HG03025 (cell line): ENCODE results near the gene SLC25A22.

Experiments used
- ATAC-seq: cut with Tn5 transposase; IDR thresholded peaks from one replicate; pipeline ENCODE4 v1.9.1; 2021; ENCODE audit warnings: mild to moderate bottlenecking, moderate library complexity; ENCODE audit not compliant: unreplicated experiment, low FRiP score

The SLC25A22 gene

DNA sequence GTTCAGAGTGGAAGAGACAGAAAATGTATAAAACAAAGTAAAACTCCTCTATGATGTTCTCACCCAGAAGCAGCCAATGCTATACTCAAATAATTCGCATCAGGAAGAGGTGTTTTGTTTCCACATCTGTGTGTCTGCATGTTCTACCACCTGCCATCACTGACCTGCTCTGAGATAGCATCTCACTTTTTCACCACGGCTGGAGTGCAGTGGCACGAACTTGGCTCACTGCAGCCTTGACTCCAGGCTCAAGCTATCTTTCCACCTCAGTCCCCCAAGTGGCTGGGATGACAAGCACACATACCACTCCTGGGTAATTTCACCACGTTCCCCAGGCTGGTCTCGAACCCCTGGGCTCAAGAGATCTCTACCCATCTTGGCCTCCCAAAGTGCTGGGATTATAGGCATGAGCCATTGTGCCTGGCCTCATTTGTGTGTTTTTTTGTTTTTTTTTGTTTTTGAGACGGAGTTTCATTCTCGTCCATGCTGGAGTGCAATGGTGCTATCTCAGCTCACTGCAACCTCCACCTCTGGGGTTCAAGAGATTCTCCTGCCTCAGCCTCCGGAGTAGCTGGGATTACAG, 36.5 kb downstream of the SLC25A22 start:
- no peak for ATAC-seq

DNA sequence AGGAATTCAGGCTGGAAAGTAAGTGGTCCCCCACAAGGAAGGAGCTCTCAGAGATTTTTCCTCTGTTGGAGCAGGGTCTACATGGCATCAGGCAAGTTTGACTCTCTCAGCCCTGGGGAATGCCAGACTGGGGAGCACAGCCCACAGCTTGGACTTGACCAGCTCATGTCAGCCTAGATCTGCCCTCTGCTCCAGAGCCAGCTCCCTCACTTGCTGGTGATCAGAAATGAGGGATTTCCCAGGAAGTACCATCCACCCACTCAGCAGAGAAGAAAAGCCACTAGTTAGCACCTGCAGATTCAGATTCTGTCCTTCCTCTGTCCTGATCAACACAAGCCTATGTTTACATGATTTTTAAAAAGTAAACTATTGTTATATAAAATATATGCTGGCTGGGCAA, 37.8 kb downstream of the SLC25A22 start:
- no peak for ATAC-seq

DNA sequence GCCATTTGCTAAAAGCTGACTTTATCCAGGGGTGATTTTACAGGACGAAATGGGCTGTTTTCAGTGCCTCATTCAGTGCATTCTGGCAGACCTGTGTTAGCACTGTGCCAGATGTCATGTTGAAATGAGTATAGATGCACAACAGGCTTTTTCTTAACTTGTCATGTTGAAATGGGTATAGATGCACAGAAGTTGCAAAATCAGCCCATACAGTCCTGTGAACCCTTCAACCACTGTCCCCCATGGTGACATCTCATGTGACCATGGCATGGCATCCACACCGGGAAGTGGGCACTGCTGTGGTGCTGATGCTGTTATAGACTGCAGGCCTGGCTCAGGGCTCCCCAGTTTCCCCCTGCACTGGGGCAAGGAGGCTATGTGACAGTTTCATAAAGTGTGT, 48.4 kb downstream of the SLC25A22 start:
- ATAC-seq: no peak

DNA sequence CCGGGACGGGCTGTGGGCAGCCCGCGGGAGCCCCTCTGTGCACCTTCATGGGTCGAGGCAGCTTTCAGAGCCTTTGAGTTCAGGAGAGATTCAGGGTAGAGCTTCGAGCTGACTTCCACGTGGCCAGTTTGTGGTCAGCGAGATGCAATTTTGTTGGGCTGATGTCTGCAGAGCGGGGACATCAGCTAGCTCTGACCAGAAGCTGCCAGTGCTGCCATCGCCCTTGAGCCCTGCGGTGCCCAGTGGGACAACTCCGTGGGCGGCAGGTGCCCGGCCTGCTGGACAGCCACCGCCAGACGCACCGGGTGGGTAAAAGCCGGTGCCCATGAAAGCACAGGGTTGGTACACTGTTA, 50.1 kb downstream of the SLC25A22 start:
- ATAC-seq: no peak

DNA sequence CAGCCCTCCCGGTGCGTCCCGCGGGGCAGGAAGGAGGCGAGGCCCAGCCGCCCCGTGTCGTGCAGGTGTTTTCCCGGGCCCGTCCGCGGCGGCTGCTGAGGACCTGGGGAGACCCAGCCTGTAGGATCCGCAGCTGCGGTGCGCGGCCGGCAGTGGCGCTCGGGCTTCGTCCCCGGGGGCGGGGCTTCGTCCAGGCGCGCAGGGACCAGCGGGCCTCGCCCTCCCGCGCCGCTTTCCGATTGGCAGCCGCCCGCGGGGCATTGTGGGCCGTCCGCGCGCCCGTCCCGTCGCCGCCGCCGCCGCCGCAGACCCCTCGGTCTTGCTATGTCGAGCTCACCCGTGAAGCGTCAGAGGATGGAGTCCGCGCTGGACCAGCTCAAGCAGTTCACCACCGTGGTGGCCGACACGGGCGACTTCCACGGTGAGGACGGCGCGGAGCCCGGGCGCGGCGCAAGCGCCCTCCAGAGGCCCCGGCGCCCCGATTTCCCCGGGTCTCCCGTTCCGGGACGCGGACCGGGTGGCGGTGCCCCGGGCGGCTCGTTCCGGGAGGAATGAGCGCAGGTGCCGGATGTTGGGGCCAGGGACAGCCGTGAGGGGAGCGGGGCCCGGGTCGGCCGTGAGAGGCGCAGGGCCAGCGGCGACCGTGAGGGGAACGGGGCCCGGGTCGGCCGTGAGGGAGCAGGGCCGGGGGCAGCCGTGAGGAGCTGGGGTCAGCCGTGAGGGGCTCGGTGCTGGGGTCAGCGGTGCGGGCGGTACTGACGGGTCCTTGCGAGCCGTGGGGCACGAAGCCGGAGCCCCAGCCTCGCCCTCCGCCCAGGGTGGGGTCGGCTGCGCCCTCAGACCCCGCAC, 50.7 kb downstream of the SLC25A22 start, which contains the start of gene TALDO1:
TALDO1 (plus strand) TSS at position 307 of the 849 bp plus-strand sequence; CDS start at position 325, 18 bp downstream.
- ATAC-seq: peak; percentile 70

DNA sequence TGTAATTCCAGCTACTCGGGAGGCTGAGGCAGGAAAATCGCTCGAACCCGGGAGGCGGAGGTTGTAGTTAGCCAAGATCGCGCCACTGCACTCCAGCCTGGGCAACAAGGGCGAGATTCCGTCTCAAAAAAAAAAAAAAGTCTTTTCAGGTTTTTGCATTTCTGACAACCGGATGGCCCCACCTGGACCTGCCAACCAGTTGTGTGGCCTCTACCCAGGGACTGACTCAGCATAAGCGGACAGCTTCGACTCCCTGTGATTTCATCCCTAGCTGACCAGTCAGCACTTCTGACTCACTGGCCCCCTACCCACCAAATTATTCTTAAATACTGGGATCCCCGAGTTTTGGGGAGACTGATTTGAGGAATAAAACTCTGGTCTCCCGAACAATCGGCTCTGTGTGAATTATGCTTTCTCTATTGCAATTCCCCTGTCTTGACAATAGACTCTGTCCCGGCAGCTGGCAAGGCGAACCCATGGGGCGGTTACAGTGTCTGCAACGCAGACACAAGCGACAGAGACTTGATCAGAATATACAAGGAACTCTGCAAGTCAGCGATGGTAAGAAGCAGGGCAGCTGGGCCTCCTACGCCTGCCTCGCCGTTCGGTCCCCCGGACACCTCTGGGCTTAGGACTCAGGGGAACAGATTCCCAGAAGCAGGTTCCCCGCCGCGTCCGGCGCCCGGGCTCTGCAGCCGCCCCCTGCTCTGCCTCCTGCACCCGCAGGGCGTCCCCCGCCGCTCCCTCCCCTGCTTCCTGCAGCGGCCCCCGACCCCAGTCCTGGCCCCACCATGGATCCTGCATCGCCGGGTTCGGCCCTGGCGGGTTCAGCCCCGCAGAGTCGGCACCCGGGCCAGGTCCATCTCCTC, 51.6 kb downstream of the SLC25A22 start:
- peak; percentile 21 for ATAC-seq

DNA sequence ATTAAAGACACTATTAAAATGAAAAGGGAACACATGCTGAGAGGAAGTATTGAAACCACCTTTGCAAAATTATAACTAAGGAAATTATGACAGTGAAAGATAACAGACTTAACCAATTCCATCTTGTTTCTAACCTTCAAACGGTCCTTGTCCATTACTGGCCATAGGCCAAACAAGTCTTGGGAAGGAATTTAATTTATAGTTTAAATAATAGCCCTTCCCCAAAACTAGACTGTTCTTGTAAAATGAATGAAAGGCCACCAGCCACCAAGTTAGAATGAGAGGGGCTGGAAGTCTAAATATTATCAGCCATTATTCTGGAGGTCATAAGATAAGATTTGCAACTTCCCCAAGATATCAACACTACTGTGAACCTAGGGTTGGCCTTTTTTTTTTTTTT, 52.7 kb downstream of the SLC25A22 start:
- ATAC-seq: no peak

DNA sequence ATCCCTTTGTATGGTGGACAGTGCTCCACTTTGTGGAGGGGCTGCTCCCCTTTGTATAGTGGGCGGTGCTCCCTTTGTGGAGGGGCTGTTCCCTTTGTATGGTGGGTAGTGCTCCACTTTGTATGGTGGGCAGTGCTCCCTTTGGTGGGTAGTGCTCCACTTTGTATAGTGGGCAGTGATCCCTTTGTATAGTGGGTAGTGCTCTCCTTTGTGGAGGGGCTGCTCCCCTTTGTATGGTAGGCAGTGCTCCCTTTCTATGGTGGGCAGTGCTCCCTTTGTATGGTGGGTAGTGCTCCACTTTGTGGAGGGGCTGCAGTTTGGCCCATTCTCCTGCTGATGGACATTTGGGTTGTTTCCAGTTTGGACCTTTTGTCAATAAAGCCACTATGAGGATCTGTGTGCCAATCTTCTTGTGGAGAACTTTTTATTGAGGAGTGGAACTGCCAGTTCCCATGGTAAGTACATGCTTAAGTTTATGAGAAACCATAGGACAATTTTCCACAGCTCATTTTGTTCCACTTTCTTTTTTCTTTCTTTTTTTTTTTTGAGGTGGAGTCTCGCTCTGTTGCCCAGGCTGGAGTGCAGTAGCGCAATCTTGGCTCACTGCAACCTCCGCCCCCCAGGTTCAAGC, 55.4 kb downstream of the SLC25A22 start:
- ATAC-seq: no peak

DNA sequence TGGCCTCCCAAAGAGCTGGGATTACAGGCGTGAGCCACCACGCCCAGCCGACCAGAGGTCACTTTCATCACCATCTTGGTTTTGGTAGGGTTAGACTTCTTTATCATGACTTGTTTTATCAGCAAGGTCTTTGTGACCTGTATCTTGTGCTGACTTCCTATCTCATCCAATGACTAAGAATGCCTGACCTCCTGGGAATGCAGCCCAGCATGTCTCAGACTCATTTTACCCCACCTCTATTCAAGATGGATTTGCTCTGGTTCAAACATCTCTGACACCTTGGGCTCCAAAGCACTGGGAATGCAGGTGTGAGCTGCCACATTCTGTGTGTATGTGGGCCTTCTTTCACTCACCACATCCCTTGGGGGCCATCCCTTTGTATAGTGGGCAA, 55.9 kb downstream of the SLC25A22 start:
- ATAC-seq: no peak
